Colon (tissue), 2 donors: ENCODE data around the gene JKAMP.

Source experiments
- FAIRE-seq: peaks from 2 replicates; lab custom pipeline; 2012; peaks lifted over from hg19 to GRCh38; lab: Jason Lieb, UNC
- donor health status: control.
- donor health status: control.

The JKAMP gene

GRCh38 chr14:59481871-59482540 lies 2.3 kb upstream of the JKAMP start:
- no peak for FAIRE-seq

GRCh38 chr14:59482541-59483331 lies 1.6 kb upstream of the JKAMP start:
- no peak for FAIRE-seq

- no peak for FAIRE-seq
These were observed 954 bp upstream of the JKAMP start for GRCh38 chr14:59483363-59483762.

- no peak for FAIRE-seq
These were observed 390 bp downstream of the JKAMP start for GRCh38 chr14:59484639-59485175.

GRCh38 chr14:59490756-59491155 lies 6.4 kb downstream of the JKAMP start:
- no peak for FAIRE-seq

- no peak for FAIRE-seq
These were observed 8.1 kb downstream of the JKAMP start for GRCh38 chr14:59492384-59492783.

- no peak for FAIRE-seq
These were observed 16.4 kb downstream of the JKAMP start for GRCh38 chr14:59500732-59501131.

GRCh38 chr14:59503256-59503655 lies 18.9 kb downstream of the JKAMP start:
- FAIRE-seq = no peak

GRCh38 chr14:59507063-59507751 lies 22.9 kb downstream of the JKAMP start:
- no peak for FAIRE-seq

- FAIRE-seq = no peak
These were observed 23.4 kb downstream of the JKAMP start for GRCh38 chr14:59507752-59508103.

- FAIRE-seq = no peak
These were observed 24.8 kb downstream of the JKAMP start for GRCh38 chr14:59509101-59509500.

GRCh38 chr14:59510001-59510400 lies 25.7 kb downstream of the JKAMP start:
- no peak for FAIRE-seq

- FAIRE-seq = no peak
These were observed 26.6 kb downstream of the JKAMP start for GRCh38 chr14:59510966-59511365.

- no peak for FAIRE-seq
These were observed 27.7 kb downstream of the JKAMP start for GRCh38 chr14:59511916-59512575.

- no peak for FAIRE-seq
These were observed 35.9 kb downstream of the JKAMP start for GRCh38 chr14:59520224-59520623.

GRCh38 chr14:59529189-59529588 lies 44.9 kb downstream of the JKAMP start:
- FAIRE-seq = no peak

GRCh38 chr14:59530349-59530748 lies 46.0 kb downstream of the JKAMP start:
- FAIRE-seq = no peak

- no peak for FAIRE-seq
These were observed 48.1 kb downstream of the JKAMP start for GRCh38 chr14:59532419-59532818.

- FAIRE-seq = no peak
These were observed 50.2 kb downstream of the JKAMP start for GRCh38 chr14:59534361-59534987.

- no peak for FAIRE-seq
These were observed 53.2 kb downstream of the JKAMP start for GRCh38 chr14:59537476-59537875.

- FAIRE-seq = no peak
These were observed 54.6 kb downstream of the JKAMP start for GRCh38 chr14:59538936-59539335.

GRCh38 chr14:59540852-59541251 lies 56.5 kb downstream of the JKAMP start:
- no peak for FAIRE-seq
